Lower leg skin (tissue), 4 donors: Measurements from ENCODE around the gene MT1E. TPM values are rescaled to one million over a fixed set of nuclear protein-coding genes. Genes with fewer than 3 reads are reported as not detected.
A peak's percentile ranks its signal among the peaks of the same experiment; 100 is the strongest.

Source experiments
- DNase-seq, 2 donors: peaks; one replicate each; pipeline ENCODE4 v3.0.0-alpha.2; 2019; ENCODE audit warnings: low spot score in 2 of 2
- H3K4me3 ChIP-seq: fragments of 200-600 bp; sonication (generic); 2 replicates; pipeline ENCODE4 v1.5.1; 2017; ENCODE audit warnings: mild to moderate bottlenecking, low read depth; ENCODE audit not compliant: poor library complexity, severe bottlenecking
- POLR2A ChIP-seq, 2 donors: fragments of 450-650 bp; IDR thresholded peaks; one replicate each; pipeline ENCODE4 v1.6.1; 2016 to 2017; ENCODE audit warnings: antibody characterized with exemption in 2 of 2, mild to moderate bottlenecking in 1 of 2, moderate library complexity in 1 of 2
- WGBS, 2 donors: methylation state at CpG; one replicate each; pipeline ENCODE4 v1.1.5; 2018; 5-methylcytosine and 5-hydroxymethylcytosine counted together
- intact Hi-C: fragments of 100-400 bp; cut with DNase I; formaldehyde crosslinking; loops from one replicate; pipeline ENCODE4 v1.15.0; 2023; ENCODE audit warnings: low total_unique reads
- total RNA-seq, 4 donors: library from RNA; depleted of rRNA; stranded (reverse); fragments of >200 nt; gene quantifications; one replicate each; pipeline ENCODE4 v1.1.0, GENCODE V29; 2016
- TF ChIP-seq, protein P1 (sequence below), 3 donors: fragments of 450-650 bp; IDR thresholded peaks; one replicate each; pipeline ENCODE4 v1.5.1; 2016; ENCODE audit warnings: antibody characterized with exemption in 3 of 3, mild to moderate bottlenecking in 3 of 3, moderate library complexity in 2 of 3

Gene MT1E
- total RNA-seq, 4 donors from 2014 or later, result 140 to 437 (median 224) TPM

DNA sequence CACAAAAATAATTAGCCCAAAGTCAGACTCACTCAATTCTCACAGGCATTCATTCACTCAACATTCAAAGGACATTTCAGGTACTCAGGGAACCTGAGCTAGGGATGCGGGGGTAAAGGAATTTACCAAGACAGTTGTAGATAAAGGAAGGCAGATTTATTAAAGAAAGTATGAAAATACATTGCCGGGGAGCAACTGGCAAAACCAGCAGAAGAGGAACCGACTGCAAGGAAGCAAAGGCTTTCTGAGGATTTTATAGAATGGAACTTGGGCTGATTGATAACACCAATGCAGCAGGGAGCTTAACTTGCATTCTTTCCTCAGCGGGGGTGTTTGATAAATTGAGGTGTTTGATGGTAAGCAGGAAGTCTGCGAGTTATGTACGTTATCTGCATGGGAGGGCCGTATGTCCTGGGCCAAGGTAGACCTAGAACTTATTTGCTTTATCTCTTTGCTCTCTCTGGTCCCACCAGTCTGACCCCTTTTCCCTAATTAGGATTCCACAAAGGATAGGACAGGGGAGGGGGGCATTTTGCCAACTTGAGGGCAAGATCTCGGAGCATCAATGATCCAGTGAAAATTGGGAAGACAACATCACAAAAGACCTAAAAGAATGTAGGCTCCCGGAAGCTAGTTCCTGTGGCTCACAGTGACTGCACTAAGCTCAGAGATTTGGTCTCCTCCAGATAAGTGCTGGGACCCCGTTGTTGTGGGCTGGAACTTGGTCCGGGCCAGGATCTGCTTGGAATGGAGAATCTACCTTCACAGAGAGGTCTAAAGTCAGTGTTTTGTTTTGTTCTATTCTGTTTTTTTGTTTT lies 42.0 kb upstream of the MT1E start:
- peak in 1 of 2 donors; percentile 26 for DNase-seq
- TF ChIP-seq, protein P1, sequence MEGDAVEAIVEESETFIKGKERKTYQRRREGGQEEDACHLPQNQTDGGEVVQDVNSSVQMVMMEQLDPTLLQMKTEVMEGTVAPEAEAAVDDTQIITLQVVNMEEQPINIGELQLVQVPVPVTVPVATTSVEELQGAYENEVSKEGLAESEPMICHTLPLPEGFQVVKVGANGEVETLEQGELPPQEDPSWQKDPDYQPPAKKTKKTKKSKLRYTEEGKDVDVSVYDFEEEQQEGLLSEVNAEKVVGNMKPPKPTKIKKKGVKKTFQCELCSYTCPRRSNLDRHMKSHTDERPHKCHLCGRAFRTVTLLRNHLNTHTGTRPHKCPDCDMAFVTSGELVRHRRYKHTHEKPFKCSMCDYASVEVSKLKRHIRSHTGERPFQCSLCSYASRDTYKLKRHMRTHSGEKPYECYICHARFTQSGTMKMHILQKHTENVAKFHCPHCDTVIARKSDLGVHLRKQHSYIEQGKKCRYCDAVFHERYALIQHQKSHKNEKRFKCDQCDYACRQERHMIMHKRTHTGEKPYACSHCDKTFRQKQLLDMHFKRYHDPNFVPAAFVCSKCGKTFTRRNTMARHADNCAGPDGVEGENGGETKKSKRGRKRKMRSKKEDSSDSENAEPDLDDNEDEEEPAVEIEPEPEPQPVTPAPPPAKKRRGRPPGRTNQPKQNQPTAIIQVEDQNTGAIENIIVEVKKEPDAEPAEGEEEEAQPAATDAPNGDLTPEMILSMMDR (IDR thresholded peaks at IDR 0.05), result no peak
- no peak for TF ChIP-seq POLR2A (IDR thresholded peaks at IDR 0.05)
- no peak overlapping the region for H3K4me3 ChIP-seq
- 85% methylated on average over 11 of the region's 11 CpGs for WGBS, 2 donors
- intact Hi-C loops, result loop anchor here (10.0 kb wide), 1 partner anchor 121 kb away; no protein-coding TSS in a partner anchor

DNA sequence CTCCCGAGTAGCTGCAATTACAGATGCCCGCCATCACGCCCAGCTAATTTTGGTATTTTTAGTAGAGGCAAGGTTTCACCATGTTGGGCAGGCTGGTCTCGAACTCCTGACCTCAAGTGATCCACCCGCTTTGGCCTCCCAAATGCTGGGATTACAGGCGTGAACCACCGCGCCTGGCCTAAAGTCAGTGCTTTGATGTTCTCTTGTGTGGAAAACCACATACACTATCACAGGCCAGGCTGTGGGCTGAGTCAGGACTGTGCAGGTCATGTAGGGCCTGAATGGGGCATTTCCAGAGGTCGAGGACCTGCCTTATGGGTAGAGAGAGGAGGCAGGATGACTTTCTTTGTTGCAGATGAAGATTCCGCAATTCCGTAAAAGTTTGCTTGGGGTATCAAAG lies 41.3 kb upstream of the MT1E start:
- TF ChIP-seq, protein P1 (IDR thresholded peaks at IDR 0.05), result no peak
- H3K4me3 ChIP-seq, result no peak overlapping the region
- intact Hi-C loops, result loop anchor here (10.0 kb wide), 1 partner anchor 121 kb away; no protein-coding TSS in a partner anchor
- 88 to 92% methylated on average over 11 of the region's 11 CpGs for WGBS, 2 donors
- DNase-seq, result peak in 1 of 2 donors; percentile 52

DNA sequence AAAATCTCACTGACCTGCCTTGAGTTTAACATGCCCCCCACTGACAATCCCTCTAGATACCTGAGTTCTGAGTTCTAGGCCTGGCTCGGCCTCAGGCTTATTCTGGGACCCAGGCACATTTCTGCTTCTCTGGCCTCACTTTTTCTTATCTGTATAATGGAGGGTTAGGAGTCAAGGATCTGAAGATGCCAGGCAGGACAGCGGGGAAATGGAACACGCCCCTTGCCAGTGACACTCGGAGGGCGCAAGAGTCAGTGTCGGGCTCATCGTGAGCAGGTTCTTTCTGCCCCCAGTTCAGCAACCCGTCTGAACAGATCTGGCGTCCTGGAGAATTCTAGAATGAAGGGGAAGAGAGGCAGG lies 36.8 kb upstream of the MT1E start:
- peak in 1 of 2 donors; percentile 25 for DNase-seq
- TF ChIP-seq, protein P1 (IDR thresholded peaks at IDR 0.05), result no peak
- no peak for TF ChIP-seq POLR2A (IDR thresholded peaks at IDR 0.05)
- H3K4me3 ChIP-seq, result no peak overlapping the region
- WGBS, 2 donors, result 29 to 34% methylated on average over 9 of the region's 9 CpGs
- intact Hi-C loops, result loop anchor here (10.0 kb wide), 1 partner anchor 116 kb away; no protein-coding TSS in a partner anchor

DNA sequence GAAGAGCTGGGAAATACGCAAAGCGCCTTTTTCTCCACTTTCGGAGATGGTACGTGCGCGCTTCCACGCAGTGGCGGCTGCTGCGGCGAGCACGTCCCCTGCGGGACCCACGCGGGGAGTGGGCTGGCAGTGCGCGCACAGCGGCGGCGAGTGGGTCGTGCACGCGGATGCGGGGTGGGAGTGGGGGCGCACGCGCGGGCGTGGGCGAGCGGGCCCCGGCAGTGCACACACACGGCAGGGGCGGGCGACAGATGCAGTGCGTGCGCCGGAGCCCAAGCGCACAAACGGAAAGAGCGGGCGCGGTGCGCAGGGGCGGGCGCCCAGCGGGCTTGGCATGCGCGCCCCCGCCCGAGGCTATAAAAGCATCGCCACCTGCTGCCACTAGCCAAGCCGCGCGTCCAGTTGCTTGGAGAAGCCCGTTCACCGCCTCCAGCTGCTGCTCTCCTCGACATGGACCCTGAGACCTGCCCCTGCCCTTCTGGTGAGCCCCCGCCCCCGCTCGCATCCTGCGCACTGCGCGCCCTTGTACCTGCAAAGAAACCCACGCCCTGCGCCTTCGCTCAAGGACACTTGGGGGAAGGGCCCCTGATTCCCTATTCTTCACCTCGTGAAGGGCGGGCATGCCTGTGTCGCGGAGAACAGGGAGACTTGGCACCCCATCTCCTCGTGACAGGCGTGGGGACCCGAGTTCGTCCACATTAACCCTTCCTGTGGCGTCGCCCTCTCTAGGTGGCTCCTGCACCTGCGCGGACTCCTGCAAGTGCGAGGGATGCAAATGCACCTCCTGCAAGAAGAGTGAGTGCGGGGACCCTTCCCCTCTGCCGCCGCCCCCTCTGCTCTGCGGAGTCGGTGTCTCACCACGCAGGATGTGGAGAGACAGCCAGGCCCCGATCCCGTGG lies 36.2 kb upstream of the MT1E start, which contains the start of gene MT3:
TSS of gene MT3 (plus strand) at position 388 of the 899 bp plus-strand sequence. CDS start at position 451, 63 bp downstream.
- 2 to 5% methylated on average over 63 to 73 of the region's 87 CpGs for WGBS, 2 donors
- H3K4me3 ChIP-seq, result no peak within 1 kb of the TSS
- TF ChIP-seq, protein P1 (IDR thresholded peaks at IDR 0.05), result no peak
- no peak for TF ChIP-seq POLR2A (IDR thresholded peaks at IDR 0.05)
- peak in 1 of 2 donors; percentile 78 for DNase-seq
- intact Hi-C loops, result loop anchor here (10.0 kb wide), 1 partner anchor 115 kb away; no protein-coding TSS in a partner anchor

DNA sequence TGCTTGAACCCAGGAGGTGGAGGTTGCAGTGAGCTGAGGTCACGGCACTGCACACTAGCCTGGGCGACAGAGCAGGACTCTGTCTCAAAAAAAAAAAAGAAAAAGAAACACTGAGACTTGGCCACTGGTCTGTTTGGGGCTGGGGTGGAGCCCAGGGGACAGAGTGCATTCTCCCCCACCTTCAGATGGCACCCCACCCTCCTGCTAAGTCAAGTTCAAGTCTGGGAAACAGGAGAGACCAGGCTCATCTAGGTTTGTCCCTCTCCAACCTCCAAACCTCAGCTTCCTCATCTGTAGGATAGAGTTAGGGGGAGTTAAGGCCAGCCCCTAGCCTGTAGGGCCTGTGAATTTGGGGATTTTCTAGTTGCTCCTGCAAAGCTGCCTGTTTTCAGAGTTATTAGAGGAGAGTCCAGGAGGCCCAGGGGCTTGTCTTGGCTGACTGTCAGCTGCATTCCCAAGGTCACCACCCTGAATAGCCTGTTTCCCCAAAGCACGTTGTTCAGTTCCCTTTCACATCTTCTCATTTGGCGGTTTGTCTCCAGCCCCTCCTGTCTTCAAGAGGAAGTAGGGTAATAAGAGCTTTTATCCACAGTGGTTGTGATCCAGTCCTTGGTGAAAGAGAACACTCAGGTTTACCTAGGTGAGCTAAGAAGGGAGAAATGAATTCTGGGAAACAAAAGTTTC lies 34.1 kb upstream of the MT1E start:
- WGBS, 2 donors, result 62 to 79% methylated on average over 4 of the region's 4 CpGs
- TF ChIP-seq, protein P1 (IDR thresholded peaks at IDR 0.05), result no peak
- TF ChIP-seq POLR2A (IDR thresholded peaks at IDR 0.05), result no peak
- DNase-seq, result peak in 1 of 2 donors; percentile 64

More for the DNA sequence above, 34.1 kb upstream of the MT1E start:
- H3K4me3 ChIP-seq, result no peak overlapping the region
- intact Hi-C loops, result no loop called here
